ENCODE results near the gene PTGR3. TPM values are rescaled to one million over a fixed set of nuclear protein-coding genes. Genes with fewer than 3 reads are reported as not detected.
A peak's percentile ranks its signal among the peaks of the same experiment; 100 is the strongest.

PTGR3 gene
- total RNA-seq, 4 donors from 2014 or later, result 12.2 to 25.2 (median 16.7) TPM

DNA sequence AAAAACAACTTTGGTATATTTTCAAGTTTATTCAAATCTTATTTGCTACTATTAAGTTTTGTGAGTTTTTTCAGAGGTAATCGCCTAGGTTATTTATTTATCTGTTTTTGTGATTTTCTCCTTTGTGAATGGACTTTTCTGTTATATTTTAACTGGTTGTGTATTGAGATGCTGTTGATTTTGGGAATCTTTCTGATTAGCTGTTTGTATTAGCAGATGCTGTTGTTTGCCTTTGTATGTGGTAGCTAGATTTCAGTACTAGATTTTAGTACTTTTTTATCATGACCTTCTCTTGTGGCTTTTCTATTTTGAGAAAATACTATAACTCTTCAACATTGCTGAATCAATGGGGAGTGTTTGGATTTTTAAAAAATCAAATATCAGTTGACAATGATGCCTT lies 44.1 kb upstream of the PTGR3 start:
- intact Hi-C loops (cut with DNase I), result no loop called here
- Histone ChIP-seq H3K27me3 (no peaks in the 10 kb centered on the region), H3K9me3 (no peaks in the 10 kb centered on the region), H3K4me1 (peaks cover 9 to 78% (median 40%) of the 10 kb centered on the region in 3 donors), H3K4me3 (no peak overlapping the region), H3K36me3 (no peaks in the 10 kb centered on the region), H3K27ac (peak overlapping the region in 3 of 4 donors; percentile 19 to 41 (median 39))
- DNase-seq, result no peak
- no peak for TF ChIP-seq POLR2A (IDR thresholded peaks at IDR 0.05)
- TF ChIP-seq, protein P1, sequence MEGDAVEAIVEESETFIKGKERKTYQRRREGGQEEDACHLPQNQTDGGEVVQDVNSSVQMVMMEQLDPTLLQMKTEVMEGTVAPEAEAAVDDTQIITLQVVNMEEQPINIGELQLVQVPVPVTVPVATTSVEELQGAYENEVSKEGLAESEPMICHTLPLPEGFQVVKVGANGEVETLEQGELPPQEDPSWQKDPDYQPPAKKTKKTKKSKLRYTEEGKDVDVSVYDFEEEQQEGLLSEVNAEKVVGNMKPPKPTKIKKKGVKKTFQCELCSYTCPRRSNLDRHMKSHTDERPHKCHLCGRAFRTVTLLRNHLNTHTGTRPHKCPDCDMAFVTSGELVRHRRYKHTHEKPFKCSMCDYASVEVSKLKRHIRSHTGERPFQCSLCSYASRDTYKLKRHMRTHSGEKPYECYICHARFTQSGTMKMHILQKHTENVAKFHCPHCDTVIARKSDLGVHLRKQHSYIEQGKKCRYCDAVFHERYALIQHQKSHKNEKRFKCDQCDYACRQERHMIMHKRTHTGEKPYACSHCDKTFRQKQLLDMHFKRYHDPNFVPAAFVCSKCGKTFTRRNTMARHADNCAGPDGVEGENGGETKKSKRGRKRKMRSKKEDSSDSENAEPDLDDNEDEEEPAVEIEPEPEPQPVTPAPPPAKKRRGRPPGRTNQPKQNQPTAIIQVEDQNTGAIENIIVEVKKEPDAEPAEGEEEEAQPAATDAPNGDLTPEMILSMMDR (IDR thresholded peaks at IDR 0.05), result no peak
- WGBS, 2 donors, result 83 to 87% methylated on average over 1 of the region's 1 CpG

DNA sequence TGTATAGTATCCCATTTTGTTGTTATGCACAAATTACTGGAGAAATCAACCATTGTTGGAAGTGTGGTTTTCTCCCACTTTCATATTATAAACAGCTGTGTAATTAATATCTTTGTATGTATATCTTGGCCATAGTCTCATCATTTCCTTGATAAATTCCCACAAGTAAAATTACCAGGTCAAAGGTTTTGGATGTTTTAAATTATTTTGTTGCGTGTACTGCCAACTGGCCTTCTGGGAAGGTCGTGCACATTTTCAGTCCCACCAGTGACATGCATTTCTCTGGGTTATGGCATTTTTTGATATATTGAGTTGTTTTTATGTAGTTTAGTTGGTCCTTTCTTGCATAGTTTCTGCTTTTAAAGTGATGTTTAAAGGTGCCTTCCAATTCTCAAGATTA lies 43.2 kb upstream of the PTGR3 start:
- TF ChIP-seq POLR2A (IDR thresholded peaks at IDR 0.05), result no peak
- TF ChIP-seq, protein P1 (IDR thresholded peaks at IDR 0.05), result no peak
- Histone ChIP-seq H3K4me3 (no peak overlapping the region), H3K36me3 (no peaks in the 10 kb centered on the region), H3K4me1 (peaks cover 13 to 75% (median 40%) of the 10 kb centered on the region in 3 donors), H3K9me3 (no peaks in the 10 kb centered on the region), H3K27ac (peak overlapping the region in 2 of 4 donors; percentile 1 to 34), H3K27me3 (no peaks in the 10 kb centered on the region)
- intact Hi-C loops (cut with DNase I), result no loop called here
- DNase-seq, result no peak
- WGBS, 2 donors, result 67 to 73% methylated on average over 2 of the region's 2 CpGs

DNA sequence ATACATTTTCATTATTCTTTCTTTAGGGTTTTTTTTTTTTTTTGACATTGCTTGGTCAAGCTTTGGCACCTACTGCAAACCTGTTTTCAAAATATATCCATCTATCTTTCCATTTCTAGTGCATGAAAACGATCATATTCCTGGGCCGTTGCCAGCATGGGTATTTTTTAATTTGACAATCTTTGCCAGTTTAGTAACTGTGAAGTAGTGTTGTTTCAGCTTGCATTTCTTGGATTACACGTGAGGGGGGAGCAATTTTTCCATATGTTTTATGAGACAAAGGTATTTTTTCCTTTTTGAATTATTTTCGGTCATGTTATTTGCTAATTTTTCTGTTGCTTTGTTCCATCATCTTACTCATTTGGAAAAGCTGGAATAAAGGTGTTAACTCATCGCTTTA lies 42.5 kb upstream of the PTGR3 start:
- 45 to 62% methylated on average over 5 of the region's 5 CpGs for WGBS, 2 donors
- no peak for TF ChIP-seq POLR2A (IDR thresholded peaks at IDR 0.05)
- TF ChIP-seq, protein P1 (IDR thresholded peaks at IDR 0.05), result no peak
- Histone ChIP-seq H3K27me3 (no peaks in the 10 kb centered on the region), H3K27ac (peak overlapping the region in 1 of 4 donors; percentile 27), H3K4me3 (no peak overlapping the region), H3K4me1 (peaks cover 19 to 82% (median 47%) of the 10 kb centered on the region in 3 donors), H3K36me3 (no peaks in the 10 kb centered on the region), H3K9me3 (no peaks in the 10 kb centered on the region)
- intact Hi-C loops (cut with DNase I), result no loop called here
- DNase-seq, result no peak

DNA sequence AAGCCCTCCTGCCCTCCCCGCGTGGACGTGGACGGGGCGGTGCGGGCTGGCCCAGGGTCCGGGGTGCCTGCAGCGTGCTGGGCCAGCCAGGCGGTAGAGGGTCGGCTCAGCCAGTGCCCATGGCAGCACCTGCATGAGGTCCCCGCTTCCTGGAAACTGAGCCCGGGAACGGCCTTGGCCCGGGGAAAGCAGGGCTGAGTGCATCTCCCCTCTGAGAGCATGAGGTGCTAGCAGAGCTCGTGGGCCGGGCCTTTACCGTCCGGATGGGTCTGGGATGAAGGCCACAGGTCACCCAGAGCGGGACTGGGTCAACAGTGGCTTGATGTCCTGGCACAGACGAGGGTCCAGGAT lies 41.5 kb upstream of the PTGR3 start:
- intact Hi-C loops (cut with DNase I), result no loop called here
- peak overlapping the region in 3 of 4 donors; percentile 32 to 87 (median 84) for H3K27ac ChIP-seq
- WGBS, 2 donors, result no CpG with 5 or more reads among the region's 20 CpGs

DNA sequence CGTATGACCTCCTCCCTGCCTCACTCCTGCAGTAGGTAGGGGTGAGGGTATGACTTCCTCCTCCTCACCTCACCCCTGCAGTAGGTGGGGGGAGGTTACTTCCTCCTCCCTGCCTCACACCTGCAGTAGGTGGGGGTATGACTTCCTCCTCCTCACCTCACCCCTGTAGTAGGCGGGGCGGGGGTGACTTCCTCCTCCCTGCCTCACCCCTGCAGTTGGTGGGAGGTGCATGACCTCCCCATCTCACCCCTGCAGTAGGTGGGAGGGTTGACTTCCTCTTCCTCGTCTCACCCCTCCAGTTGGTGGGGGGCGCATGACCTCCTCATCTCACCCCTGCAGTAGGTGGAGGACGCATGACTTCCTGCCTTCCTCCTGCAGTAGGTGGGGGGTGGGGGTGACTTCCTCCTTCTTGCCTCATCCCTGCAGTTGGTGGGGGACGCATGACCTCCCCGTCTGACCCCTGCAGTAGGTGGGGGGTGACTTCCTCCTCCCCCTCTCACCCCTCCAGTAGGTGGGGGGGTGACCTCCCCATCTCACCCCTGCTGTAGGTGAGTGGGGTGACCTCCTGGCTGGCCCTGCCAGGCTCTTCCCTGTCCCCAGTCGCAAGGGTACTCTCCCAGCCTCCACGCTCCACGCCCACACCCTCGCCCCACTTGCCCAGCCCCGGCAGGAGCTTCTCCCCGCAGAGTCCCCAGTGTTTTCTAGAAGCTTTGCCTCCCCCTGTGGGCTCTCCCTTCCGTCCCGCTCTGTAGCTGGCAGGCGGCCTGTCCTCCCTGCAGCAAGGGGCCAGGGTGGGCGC lies 40.9 kb upstream of the PTGR3 start:
- intact Hi-C loops (cut with DNase I), result loop anchor here (5.0 kb wide), 1 partner anchor 38 kb away; the partner anchor contains the start of gene TSHZ1
- Histone ChIP-seq H3K27me3 (no peaks in the 10 kb centered on the region), H3K9me3 (no peaks in the 10 kb centered on the region), H3K4me3 (no peak overlapping the region), H3K27ac (peak overlapping the region in 3 of 4 donors; percentile 84 to 89 (median 87)), H3K36me3 (no peaks in the 10 kb centered on the region), H3K4me1 (peaks cover 19 to 95% (median 44%) of the 10 kb centered on the region in 3 donors)
- TF ChIP-seq, protein P1 (IDR thresholded peaks at IDR 0.05), result no peak
- TF ChIP-seq POLR2A (IDR thresholded peaks at IDR 0.05), result no peak
- WGBS, 2 donors, result 69 to 85% methylated on average over 4 to 9 of the region's 18 CpGs
- no peak for DNase-seq

More for the DNA sequence above, 41.5 kb upstream of the PTGR3 start:
- Histone ChIP-seq H3K36me3 (no peaks in the 10 kb centered on the region), H3K27me3 (no peaks in the 10 kb centered on the region), H3K9me3 (no peaks in the 10 kb centered on the region), H3K4me3 (no peak overlapping the region), H3K4me1 (peaks cover 19 to 92% (median 44%) of the 10 kb centered on the region in 3 donors)
- DNase-seq, result no peak
- TF ChIP-seq, protein P1 (IDR thresholded peaks at IDR 0.05), result no peak
- TF ChIP-seq POLR2A (IDR thresholded peaks at IDR 0.05), result no peak

Measured in esophagus squamous epithelium (tissue), 5 donors.